H1 (cell line): ENCODE data around the gene DENND11. TPM values are rescaled to one million over a fixed set of nuclear protein-coding genes. Genes with fewer than 3 reads are reported as not detected.

ENCODE experiments used
- CTCF ChIA-PET: fragments of 300-600 bp; sonication (Branson Sonifier 250); formaldehyde crosslinking; loops from one replicate; lab custom pipeline; 2021; ENCODE audit not compliant: partially characterized antibody; lab: Charles Lee
- POLR2A ChIA-PET: fragments of 300-600 bp; sonication (Branson Sonifier 250); formaldehyde crosslinking; loops from one replicate; lab custom pipeline; 2021; ENCODE audit warnings: inconsistent platforms; ENCODE audit not compliant: partially characterized antibody; lab: Charles Lee
- DNase-seq, 2 experiments: peaks; one replicate each; pipeline versions ENCODE4 v3.0.0 to v3.0.0-alpha.2; 2010 to 2022; ENCODE audit warnings: low spot score in 2 of 2, low read depth in 1 of 2, mixed read lengths in 1 of 2
- FAIRE-seq: peaks from 2 replicates; lab custom pipeline; 2011; peaks lifted over from hg19 to GRCh38; lab: Jason Lieb, UNC
- H2AFZ ChIP-seq: 2 replicates; pipeline ENCODE4 v1.8.1; 2012; ENCODE audit warnings: low read length, inconsistent platforms
- H2AK5ac ChIP-seq: 2 replicates; pipeline ENCODE4 v1.6.1; 2013; ENCODE audit warnings: low read depth, low read length
- H2BK120ac ChIP-seq: replicated peaks from 2 replicates; pipeline ENCODE3; 2013; ENCODE audit warnings: low read depth, low read length, inconsistent platforms
- H2BK12ac ChIP-seq: 2 replicates; pipeline ENCODE4 v1.6.1; 2013; ENCODE audit warnings: low read depth, low read length
- H2BK15ac ChIP-seq: 2 replicates; pipeline ENCODE4 v1.6.1; 2013; ENCODE audit warnings: low read length
- H2BK20ac ChIP-seq: 2 replicates; pipeline ENCODE4 v1.6.1; 2013; ENCODE audit warnings: low read length
- H2BK5ac ChIP-seq: 2 replicates; pipeline ENCODE4 v1.6.1; 2013; ENCODE audit warnings: low read depth, low read length
- H3K14ac ChIP-seq: 2 replicates; pipeline ENCODE4 v1.6.1; 2013; ENCODE audit warnings: inconsistent platforms; ENCODE audit not compliant: insufficient read length
- H3K18ac ChIP-seq: 2 replicates; pipeline ENCODE4 v1.6.1; 2013; ENCODE audit warnings: low read length; ENCODE audit errors: extremely low read depth
- H3K23ac ChIP-seq: 2 replicates; pipeline ENCODE4 v1.6.1; 2013; ENCODE audit warnings: inconsistent platforms; ENCODE audit not compliant: insufficient read length
- H3K23me2 ChIP-seq: 2 replicates; pipeline ENCODE4 v1.6.1; 2013; ENCODE audit warnings: low read depth, low read length
- H3K27ac ChIP-seq: 2 replicates; pipeline ENCODE4 v1.6.1; 2011; ENCODE audit warnings: low read depth, low read length, inconsistent platforms
- H3K27me3 ChIP-seq, 4 experiments: replicated peaks in 1 of 4; 1 replicate in 1 of 4; 2 replicates in 3 of 4; pipeline versions ENCODE4 v1.6.1 to v1.8.1; 2011 to 2013; ENCODE audit warnings: low read length in 3 of 4, mild to moderate bottlenecking in 3 of 4, inconsistent platforms in 2 of 4, mixed read lengths in 2 of 4, moderate library complexity in 1 of 4; ENCODE audit not compliant: control insufficient read depth in 3 of 4, insufficient read depth in 3 of 4; ENCODE audit errors: extremely low read depth in 1 of 4
- H3K36me3 ChIP-seq, 4 experiments: 2 replicates each; pipeline versions ENCODE4 v1.6.1 to v1.8.1; 2011 to 2013; ENCODE audit warnings: mild to moderate bottlenecking in 4 of 4, low read length in 3 of 4, moderate library complexity in 2 of 4, control low read depth in 1 of 4, inconsistent platforms in 1 of 4; ENCODE audit not compliant: insufficient read depth in 4 of 4, control insufficient read depth in 2 of 4
- H3K4ac ChIP-seq: replicated peaks from 2 replicates; pipeline ENCODE3; 2013; ENCODE audit warnings: low read length, low read depth, mixed read lengths, inconsistent platforms; ENCODE audit not compliant: insufficient read length
- H3K4me1 ChIP-seq, 4 experiments: replicated peaks in 1 of 4; 1 replicate in 1 of 4; 2 replicates in 3 of 4; pipeline versions ENCODE4 v1.6.1 to v1.8.1; 2011 to 2013; ENCODE audit warnings: low read length in 3 of 4, inconsistent platforms in 2 of 4, mixed read lengths in 1 of 4; ENCODE audit not compliant: insufficient read depth in 4 of 4, control insufficient read depth in 3 of 4
- H3K4me2 ChIP-seq, 2 experiments: 2 replicates each; pipeline versions ENCODE4 v1.6.1 to v1.8.1; 2011 to 2013; ENCODE audit warnings: low read depth in 2 of 2, low read length in 2 of 2, control low read depth in 1 of 2, inconsistent platforms in 1 of 2, mild to moderate bottlenecking in 1 of 2; ENCODE audit not compliant: insufficient read depth in 1 of 2
- H3K4me3 ChIP-seq, 4 experiments: fragments of 200-600, 300-600 bp in 1 of 4; sonication (generic), shearing (Covaris generic), sonication (Bioruptor Twin) in 1 of 4; 2 replicates each; pipeline versions ENCODE4 v1.5.1 to v1.8.1; 2011 to 2016; ENCODE audit warnings: low read length in 4 of 4, low read depth in 3 of 4, control low read depth in 2 of 4, inconsistent platforms in 2 of 4, mild to moderate bottlenecking in 2 of 4, mixed read lengths in 1 of 4, moderate library complexity in 1 of 4; ENCODE audit not compliant: insufficient read depth in 2 of 4; ENCODE audit errors: extremely low read depth in 1 of 4
- H3K56ac ChIP-seq: replicated peaks from 2 replicates; pipeline ENCODE3; 2013; ENCODE audit warnings: low read depth, mild to moderate bottlenecking, mixed read lengths, low read length, inconsistent platforms; ENCODE audit not compliant: insufficient read length
- H3K79me1 ChIP-seq: 2 replicates; pipeline ENCODE4 v1.6.1; 2013; ENCODE audit warnings: low read depth, low read length, control low read depth
- H3K79me2 ChIP-seq, 2 experiments: 2 replicates each; pipeline versions ENCODE4 v1.6.1 to v1.8.1; 2012 to 2013; ENCODE audit warnings: low read length in 2 of 2, mild to moderate bottlenecking in 2 of 2, inconsistent platforms in 1 of 2; ENCODE audit not compliant: insufficient read depth in 2 of 2, control insufficient read depth in 1 of 2
- H3K9ac ChIP-seq, 4 experiments: replicated peaks in 1 of 4; 1 replicate in 1 of 4; 2 replicates in 3 of 4; pipeline versions ENCODE4 v1.6.1 to v1.8.1; 2011 to 2013; ENCODE audit warnings: low read depth in 3 of 4, low read length in 3 of 4, control low read depth in 2 of 4, mild to moderate bottlenecking in 2 of 4, moderate library complexity in 2 of 4, inconsistent platforms in 1 of 4; ENCODE audit errors: extremely low read depth in 1 of 4
- H3K9me3 ChIP-seq, 2 experiments: 2 replicates each; pipeline versions ENCODE4 v1.6.1 to v1.8.1; 2012 to 2013; ENCODE audit warnings: mild to moderate bottlenecking in 2 of 2, moderate library complexity in 2 of 2, control low read depth in 1 of 2, inconsistent platforms in 1 of 2, low read depth in 1 of 2, low read length in 1 of 2, mixed read lengths in 1 of 2; ENCODE audit not compliant: insufficient read depth in 2 of 2
- H4K20me1 ChIP-seq, 2 experiments: replicated peaks in 1 of 2; 2 replicates each; pipeline versions ENCODE3 to v1.8.1; 2011 to 2013; ENCODE audit warnings: inconsistent platforms in 2 of 2, low read length in 2 of 2, mild to moderate bottlenecking in 1 of 2; ENCODE audit not compliant: insufficient read depth in 2 of 2, control insufficient read depth in 1 of 2
- H4K5ac ChIP-seq: 2 replicates; pipeline ENCODE4 v1.6.1; 2013; ENCODE audit warnings: low read length, low read depth, mixed read lengths, inconsistent platforms; ENCODE audit not compliant: insufficient read length
- H4K8ac ChIP-seq: 2 replicates; pipeline ENCODE4 v1.8.0; 2013; ENCODE audit warnings: mild to moderate bottlenecking, moderate library complexity, low read length, inconsistent platforms; ENCODE audit not compliant: insufficient read depth; ENCODE audit errors: extremely low read depth
- H4K91ac ChIP-seq: replicated peaks from 2 replicates; pipeline ENCODE3; 2013; ENCODE audit warnings: low read length, mixed read lengths, inconsistent platforms; ENCODE audit not compliant: insufficient read length
- BRCA1 ChIP-seq: IDR thresholded peaks from 2 replicates; pipeline ENCODE4 v1.6.1; 2012; ENCODE audit warnings: low read depth, low read length, improper control_type of control experiment
- CTBP2 ChIP-seq: IDR thresholded peaks from 2 replicates; pipeline ENCODE4 v1.7.0; 2011; ENCODE audit warnings: borderline replicate concordance, mild to moderate bottlenecking, moderate library complexity, mixed read lengths, low read length; ENCODE audit not compliant: insufficient read depth, insufficient read length
- EP300 ChIP-seq, 2 experiments: IDR thresholded peaks; 1 replicate in 1 of 2; 2 replicates in 1 of 2; pipeline ENCODE4 v1.6.1; 2011 to 2012; ENCODE audit warnings: low read depth in 2 of 2, low read length in 2 of 2, mild to moderate bottlenecking in 2 of 2, borderline replicate concordance in 1 of 2, inconsistent platforms in 1 of 2, moderate library complexity in 1 of 2
- HDAC2 ChIP-seq, 2 experiments: fragments of 300-600 bp in 1 of 2; sonication (generic) in 1 of 2; IDR thresholded peaks; 2 replicates each; pipeline ENCODE4 v1.6.1; 2011 to 2012; ENCODE audit warnings: low read depth in 2 of 2, low read length in 2 of 2, mild to moderate bottlenecking in 2 of 2, moderate library complexity in 2 of 2, borderline replicate concordance in 1 of 2, inconsistent platforms in 1 of 2
- RBBP5 ChIP-seq: IDR thresholded peaks from 2 replicates; pipeline ENCODE4 v1.7.1; 2012; ENCODE audit warnings: low read depth, mild to moderate bottlenecking, inconsistent platforms, low read length, moderate library complexity, borderline replicate concordance
- SP2 ChIP-seq: IDR thresholded peaks from 2 replicates; pipeline ENCODE4 v1.6.1; 2012; ENCODE audit warnings: mild to moderate bottlenecking, low read length, inconsistent platforms
- TBP ChIP-seq: IDR thresholded peaks from 2 replicates; pipeline ENCODE4 v1.6.1; 2011; ENCODE audit warnings: low read depth, low read length, improper control_type of control experiment
- TEAD4 ChIP-seq: IDR thresholded peaks from 2 replicates; pipeline ENCODE4 v1.6.1; 2012; ENCODE audit warnings: low read depth, low read length, inconsistent platforms, mixed read lengths
- WGBS, 2 experiments: shearing (Covaris generic) in 1 of 2; methylation state at CpG; one replicate each; pipeline versions ENCODE4 v1.1.6 to v1.1.7; 2013 to 2015; ENCODE audit warnings: low lambda C conversion rate in 2 of 2, mixed read lengths in 2 of 2, inconsistent platforms in 1 of 2, low coverage in 1 of 2, missing lambda C conversion rate in 1 of 2; ENCODE audit not compliant: insufficient replicate concordance in 2 of 2, insufficient coverage in 1 of 2, insufficient read length in 1 of 2; ENCODE audit errors: extremely low coverage in 1 of 2, missing lambda C conversion rate in 1 of 2; 5-methylcytosine and 5-hydroxymethylcytosine counted together
- polyA plus RNA-seq, 7 experiments: library from polyadenylated mRNA; depleted of rRNA in 3 of 7; stranded (reverse) in 5 of 7; unstranded in 2 of 7; fragments of >200 nt in 5 of 7; fragments of 200-250 nt in 2 of 7; gene quantifications; 1 replicate in 5 of 7; 2 replicates in 1 of 7; 4 replicates in 1 of 7; pipeline versions ENCODE4 v1.2.1 to v1.2.3, GENCODE V29; 2011 to 2013; ENCODE audit warnings: missing spikeins in 2 of 7, mixed read lengths in 2 of 7
- total RNA-seq: library from RNA; stranded (reverse); fragmentation: NEBNext Ultra II Directional; extraction: Animal tissue kit (Norgen Biotek cat#: 25700); gene quantifications from 2 replicates; pipeline ENCODE4 v1.2.1, GENCODE V29; 2021

DENND11 gene
- total and polyA plus RNA-seq, 2 of the 8 experiments (the other 6 are each of a cell fraction or from before 2014, with no cell fraction given): 8.0 to 26.8 TPM

DNA sequence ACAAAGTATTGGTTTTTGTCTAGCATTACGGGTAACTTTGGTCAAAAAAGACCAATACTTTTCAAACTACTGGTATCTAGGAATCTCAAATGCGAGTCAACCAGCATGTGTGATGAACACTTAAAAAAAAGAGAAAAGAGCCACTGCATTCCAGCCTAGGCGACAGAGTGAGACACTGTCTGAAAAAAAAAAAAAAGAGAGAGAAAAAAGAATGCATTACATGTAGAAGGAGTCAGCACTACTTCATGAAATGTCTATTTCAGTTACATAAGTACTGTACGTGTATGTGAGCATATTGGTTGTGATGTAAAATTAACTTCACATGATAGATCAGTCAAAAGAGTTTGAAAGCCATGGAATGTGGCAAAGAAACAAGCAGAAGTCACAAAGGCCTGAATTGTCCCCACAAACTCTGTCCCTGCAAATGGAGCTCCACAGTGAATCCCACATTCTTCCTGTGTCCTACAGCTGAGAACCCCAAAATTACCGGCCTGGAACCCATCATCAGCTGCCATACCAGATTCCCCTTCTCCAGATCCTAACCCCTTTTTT, 1.6 kb downstream of the DENND11 start:
- Histone ChIP-seq H3K23ac (no peak overlapping the region), H3K4me3 (peak overlapping the region; percentile 59 to 73 (median 64); a peak in 7 of 8 replicates), H2BK120ac (no peak overlapping the region), H3K79me2 (peaks cover 0 to 53% of the 10 kb centered on the region in 2 experiments; a peak in 2 of 4 replicates), H3K23me2 (peaks cover 3% of the 10 kb centered on the region; the same call in 1 of the 2 replicates), H4K91ac (no peak overlapping the region), H3K9ac (peak overlapping the region in 1 of 4 experiments; percentile 10; a peak in 1 of 7 replicates), H3K27ac (no peak overlapping the region), H3K4ac (no peak overlapping the region), H2BK12ac (no peak overlapping the region), H3K36me3 (no peaks in the 10 kb centered on the region; a peak in 1 of 8 replicates), H2BK15ac (no peak overlapping the region), H3K18ac (no peak overlapping the region), H3K27me3 (peaks cover 0 to 8% (median 5%) of the 10 kb centered on the region in 4 experiments; a peak in 3 of 7 replicates), H2BK20ac (no peak overlapping the region), H2BK5ac (no peak overlapping the region), H2AFZ (no peak overlapping the region), H3K4me2 (peak overlapping the region; percentile 86 to 93), H4K8ac (no peak overlapping the region), H3K9me3 (no peaks in the 10 kb centered on the region), H3K14ac (no peak overlapping the region), H2AK5ac (no peak overlapping the region), H4K20me1 (peaks cover 0 to 4% of the 10 kb centered on the region in 2 experiments), H3K79me1 (peaks cover 2% of the 10 kb centered on the region; the same call in 1 of the 2 replicates), H3K56ac (no peak overlapping the region), H4K5ac (no peak overlapping the region), H3K4me1 (peaks cover 0 to 16% (median 11%) of the 10 kb centered on the region in 4 experiments; a peak in 6 of 7 replicates)
- 79% methylated on average over 4 of the region's 5 CpGs; no CpG with 5 or more reads in 1 of the 2 experiments for WGBS, 2 experiments
- TF ChIP-seq RBBP5 (no peak), TEAD4 (no peak), EP300 (IDR thresholded peaks at IDR 0.05; ENCODE audit: borderline replicate concordance in 1 of 2, low read depth in 2 of 2, low read length in 2 of 2) (no peak), TBP (no peak), SP2 (no peak), BRCA1 (no peak), HDAC2 (IDR thresholded peaks at IDR 0.05; ENCODE audit: borderline replicate concordance in 1 of 2, low read depth in 2 of 2, low read length in 2 of 2) (no peak), CTBP2 (no peak)
- FAIRE-seq (no peak), DNase-seq (no peak)
- ChIA-PET POLR2A (interaction anchor here (0.6 to 3.6 kb wide), 7 partner anchors 8 to 40 kb away, joined by 3 to 16 read pairs (median 4); partner anchors contain the start of gene SSBP1), CTCF (interaction anchor here (0.7 to 1.6 kb wide), 6 partner anchors 9 to 46 kb away, joined by 3 to 6 read pairs (median 3); no protein-coding TSS in a partner anchor)
